Coronary artery (tissue), 2 donors: ENCODE measurements around the gene NCOR2.

ENCODE experiments used
- DNase-seq: peaks from one replicate; pipeline ENCODE4 v3.0.0-alpha.2; 2017; ENCODE audit warnings: low spot score
- H3K27ac ChIP-seq, 2 donors: fragments of 200-600 bp; sonication (generic); one replicate each; pipeline ENCODE4 v1.5.1; 2016 to 2019
- H3K4me3 ChIP-seq: fragments of 200-600 bp; sonication (generic); 2 replicates; pipeline ENCODE4 v1.5.1; 2016; ENCODE audit warnings: mild to moderate bottlenecking, moderate library complexity
- TF ChIP-seq, protein P1 (sequence below): fragments of 200-600 bp; sonication (generic); IDR thresholded peaks from one replicate; pipeline ENCODE4 v1.5.1; 2019; ENCODE audit warnings: antibody characterized with exemption

Gene NCOR2

DNA sequence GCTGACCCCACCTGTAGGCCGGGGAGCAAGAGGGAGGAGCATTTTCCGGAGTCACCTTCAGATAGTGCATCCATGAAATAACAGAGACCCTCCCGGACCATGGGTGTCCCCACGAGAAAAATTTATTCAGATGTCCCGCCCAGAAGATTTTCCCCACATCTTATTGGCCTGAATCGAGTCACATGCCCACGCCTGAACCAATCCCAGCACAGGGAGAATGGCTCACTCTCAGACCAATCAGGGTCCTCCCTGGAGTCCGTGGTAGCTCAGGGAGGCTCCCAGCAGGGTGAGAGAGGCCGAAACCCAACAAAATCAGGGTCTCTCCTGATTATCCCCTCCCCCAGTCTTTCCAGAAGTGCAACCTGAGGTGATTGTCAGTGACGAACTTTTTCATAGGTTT, 16.4 kb upstream of the NCOR2 start:
- DNase-seq = no peak
- Histone ChIP-seq H3K4me3 (no peak overlapping the region), H3K27ac (no peak overlapping the region)
- TF ChIP-seq, protein P1, sequence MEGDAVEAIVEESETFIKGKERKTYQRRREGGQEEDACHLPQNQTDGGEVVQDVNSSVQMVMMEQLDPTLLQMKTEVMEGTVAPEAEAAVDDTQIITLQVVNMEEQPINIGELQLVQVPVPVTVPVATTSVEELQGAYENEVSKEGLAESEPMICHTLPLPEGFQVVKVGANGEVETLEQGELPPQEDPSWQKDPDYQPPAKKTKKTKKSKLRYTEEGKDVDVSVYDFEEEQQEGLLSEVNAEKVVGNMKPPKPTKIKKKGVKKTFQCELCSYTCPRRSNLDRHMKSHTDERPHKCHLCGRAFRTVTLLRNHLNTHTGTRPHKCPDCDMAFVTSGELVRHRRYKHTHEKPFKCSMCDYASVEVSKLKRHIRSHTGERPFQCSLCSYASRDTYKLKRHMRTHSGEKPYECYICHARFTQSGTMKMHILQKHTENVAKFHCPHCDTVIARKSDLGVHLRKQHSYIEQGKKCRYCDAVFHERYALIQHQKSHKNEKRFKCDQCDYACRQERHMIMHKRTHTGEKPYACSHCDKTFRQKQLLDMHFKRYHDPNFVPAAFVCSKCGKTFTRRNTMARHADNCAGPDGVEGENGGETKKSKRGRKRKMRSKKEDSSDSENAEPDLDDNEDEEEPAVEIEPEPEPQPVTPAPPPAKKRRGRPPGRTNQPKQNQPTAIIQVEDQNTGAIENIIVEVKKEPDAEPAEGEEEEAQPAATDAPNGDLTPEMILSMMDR = no peak

DNA sequence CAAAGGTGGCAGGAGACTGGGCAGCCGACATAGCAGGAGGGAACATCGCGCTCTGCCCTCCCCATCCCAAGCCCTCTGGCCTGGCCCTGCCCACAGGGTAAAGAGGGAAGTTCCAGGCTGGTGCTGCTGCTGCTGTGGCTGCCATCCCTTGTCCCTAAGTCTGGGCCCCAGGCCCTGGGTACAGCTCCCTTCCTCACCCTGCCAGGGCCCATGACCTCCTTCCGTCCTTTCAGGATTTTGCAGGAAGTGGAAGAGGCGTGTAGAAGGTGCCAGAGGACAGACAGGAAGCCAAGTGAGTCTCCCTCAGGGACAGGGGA, 14.7 kb upstream of the NCOR2 start:
- TF ChIP-seq, protein P1 = no peak
- peak overlapping the region in 1 of 2 donors; percentile 60 for H3K27ac ChIP-seq
- no peak overlapping the region for H3K4me3 ChIP-seq
- DNase-seq = no peak

DNA sequence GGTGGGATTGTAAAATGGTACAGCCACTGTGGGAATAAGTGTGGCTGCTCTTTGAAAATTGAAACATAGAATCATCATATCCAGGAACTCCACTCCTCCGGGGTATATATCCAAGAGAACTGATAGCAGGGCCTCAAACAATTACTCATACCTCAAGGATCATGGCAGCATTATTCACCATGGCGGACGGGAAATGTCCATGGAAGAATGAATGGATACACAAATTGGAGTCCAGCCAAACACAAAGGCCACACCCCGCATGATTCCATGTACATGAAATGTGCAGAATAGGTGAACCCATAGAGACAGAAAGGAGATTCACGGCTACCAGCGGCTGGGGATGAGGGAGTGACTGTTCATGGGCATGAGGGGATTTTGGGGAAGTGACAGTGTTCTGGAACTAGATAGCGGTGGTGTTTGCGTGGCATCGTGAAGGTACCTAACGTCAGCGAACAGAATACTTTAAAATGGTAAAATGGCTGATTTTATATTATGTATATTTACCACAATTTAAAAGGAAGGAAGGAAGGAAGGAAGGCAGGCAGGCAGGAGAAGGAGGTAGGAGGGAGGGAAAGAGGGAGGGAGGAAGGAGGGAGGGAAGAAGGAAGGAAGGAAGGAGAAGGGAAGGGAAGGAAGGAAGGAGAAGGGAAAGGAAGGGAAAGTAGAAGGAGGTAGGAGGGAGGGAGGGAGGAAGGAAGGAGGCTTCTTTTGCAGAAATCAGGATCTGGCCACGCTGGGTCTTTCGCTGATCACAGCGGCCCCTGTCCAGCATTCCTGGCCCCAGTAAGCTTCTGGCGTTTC, 14.1 kb upstream of the NCOR2 start:
- TF ChIP-seq, protein P1 = no peak
- Histone ChIP-seq H3K27ac (no peak overlapping the region), H3K4me3 (no peak overlapping the region)
- DNase-seq = no peak

DNA sequence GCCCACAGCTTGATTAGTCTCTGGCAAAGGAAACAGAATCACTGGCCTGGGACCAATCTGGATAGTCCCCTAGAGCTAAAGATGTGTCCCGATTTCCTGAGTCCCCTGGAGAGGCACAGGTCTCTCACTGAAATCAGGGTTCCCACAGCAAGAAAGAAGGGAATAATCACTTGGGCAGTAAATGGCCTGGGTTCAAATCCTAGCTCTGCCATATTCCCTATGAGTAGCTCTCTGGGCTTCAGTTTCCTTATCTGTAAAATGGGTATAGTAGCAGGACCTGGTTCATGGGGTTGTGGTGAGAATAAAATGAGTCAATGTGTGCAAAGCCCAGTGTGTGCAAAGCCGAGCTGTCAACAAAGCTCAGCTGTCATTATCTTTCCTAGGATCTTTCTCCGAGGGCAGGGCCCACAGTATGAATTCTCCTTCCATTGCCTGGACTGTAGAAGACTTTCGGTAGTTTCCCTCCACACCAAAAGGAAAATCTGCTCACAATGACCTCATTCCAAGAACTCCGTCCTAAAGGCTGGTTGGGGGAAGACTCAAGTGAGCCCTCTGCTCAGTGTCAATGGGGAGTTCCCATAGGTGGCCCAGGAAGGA, 12.6 kb upstream of the NCOR2 start:
- Histone ChIP-seq H3K27ac (no peak overlapping the region), H3K4me3 (no peak overlapping the region)
- no peak for DNase-seq
- TF ChIP-seq, protein P1 = no peak

DNA sequence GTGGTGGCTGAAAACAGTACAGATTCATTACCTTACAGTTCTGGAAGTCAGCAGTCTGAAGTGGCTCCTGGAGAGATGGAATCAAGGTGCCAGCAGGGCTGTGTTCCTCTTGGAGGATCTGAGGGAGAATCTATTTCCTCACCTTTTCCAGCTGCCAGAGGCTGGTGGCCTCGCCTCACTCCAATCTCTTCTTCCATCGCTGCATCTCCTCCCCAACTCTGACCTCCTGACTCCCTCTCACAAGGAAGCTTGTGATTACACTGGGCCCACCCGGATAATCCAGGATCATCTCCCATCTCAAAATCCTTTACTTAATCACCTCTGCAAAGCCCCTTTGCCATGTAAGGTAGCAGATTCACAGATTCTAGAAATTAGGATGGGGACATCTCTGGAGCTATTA, 11.4 kb upstream of the NCOR2 start:
- H3K27ac ChIP-seq = no peak overlapping the region
- TF ChIP-seq, protein P1 = no peak
- no peak for DNase-seq
- H3K4me3 ChIP-seq = no peak overlapping the region

DNA sequence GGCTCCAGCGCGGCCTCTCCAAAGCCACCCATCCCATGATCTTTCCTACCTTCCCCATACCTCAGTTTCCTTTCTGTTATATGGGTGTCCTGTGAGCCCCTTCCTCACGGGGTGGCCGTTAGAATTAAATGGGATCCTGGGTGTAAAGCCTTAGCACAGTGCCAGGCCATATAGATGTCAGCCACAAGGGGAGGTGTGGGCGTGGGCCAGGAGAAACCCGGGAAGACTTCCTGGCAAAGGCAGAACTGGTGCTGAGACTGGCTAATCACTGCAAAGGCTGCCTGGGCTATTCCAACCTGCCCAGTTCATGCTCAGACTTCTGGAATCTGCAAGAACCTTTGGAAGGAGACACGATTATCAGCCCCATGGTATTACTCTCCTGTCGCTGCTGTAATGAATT, 11.0 kb upstream of the NCOR2 start:
- Histone ChIP-seq H3K27ac (no peak overlapping the region), H3K4me3 (no peak overlapping the region)
- DNase-seq = no peak
- TF ChIP-seq, protein P1 = no peak

DNA sequence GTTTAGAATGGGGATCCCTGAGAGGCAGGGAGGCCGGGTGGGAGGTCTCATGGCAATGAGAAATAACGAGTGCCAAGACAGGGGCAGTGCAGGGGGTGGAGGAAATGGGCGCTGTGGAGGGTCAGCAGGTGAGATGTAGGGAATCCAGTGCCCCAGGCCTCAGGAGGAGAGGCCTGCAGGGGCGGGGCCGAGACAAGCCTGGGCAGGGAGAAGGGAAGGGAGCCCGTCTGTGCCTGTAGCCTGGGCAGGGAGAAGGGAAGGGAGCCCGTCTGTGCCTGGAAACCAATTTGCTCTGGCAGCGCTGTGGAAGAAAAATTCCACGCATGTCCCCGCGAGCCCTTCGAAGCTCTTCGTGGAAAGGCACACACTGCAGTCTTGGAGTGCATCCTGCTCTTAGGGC, 10.6 kb upstream of the NCOR2 start:
- no peak for DNase-seq
- H3K27ac ChIP-seq = no peak overlapping the region
- H3K4me3 ChIP-seq = no peak overlapping the region
- TF ChIP-seq, protein P1 = no peak
